WTC11 (cell line): ENCODE data around the gene KRT80. TPM values are rescaled to one million over a fixed set of nuclear protein-coding genes. Genes with fewer than 3 reads are reported as not detected.

Source experiments
- ATAC-seq: fragments of 200-7000 bp; cut with Tn5 transposase; 2 replicates; pipeline ENCODE4 v1.10.0; 2021; ENCODE audit warnings: mild to moderate bottlenecking, moderate library complexity
- CTCF ChIA-PET: fragments of 300-600 bp; sonication (Branson Sonifier 250); formaldehyde crosslinking; loops from one replicate; lab custom pipeline; 2021; ENCODE audit warnings: antibody characterized with exemption; lab: Charles Lee
- POLR2A ChIA-PET: fragments of 350-600 bp; sonication (Branson Sonifier 250); formaldehyde crosslinking; loops from one replicate; lab custom pipeline; 2021; ENCODE audit warnings: antibody characterized with exemption; lab: Charles Lee
- DNase-seq: peaks from one replicate; pipeline ENCODE4 v3.0.0; 2021; ENCODE audit warnings: low spot score
- H3K27ac Mint-ChIP-seq: 2 replicates; pipeline ENCODE4 v1.8.0; 2021; ENCODE audit warnings: mixed read lengths
- H3K27me3 Mint-ChIP-seq: 2 replicates; pipeline ENCODE4 v1.8.0; 2021; ENCODE audit warnings: low read depth, mild to moderate bottlenecking, moderate library complexity, mixed read lengths
- H3K36me3 Mint-ChIP-seq: 2 replicates; pipeline ENCODE4 v1.8.0; 2021; ENCODE audit warnings: mixed read lengths
- H3K4me1 Mint-ChIP-seq: 2 replicates; pipeline ENCODE4 v1.8.0; 2022; ENCODE audit warnings: mixed read lengths
- H3K4me3 Mint-ChIP-seq: 2 replicates; pipeline ENCODE4 v1.8.0; 2021; ENCODE audit warnings: mild to moderate bottlenecking, moderate library complexity, mixed read lengths
- H3K9me3 Mint-ChIP-seq: 2 replicates; pipeline ENCODE4 v1.8.0; 2021; ENCODE audit warnings: mixed read lengths
- ATF3 ChIP-seq: sonication (generic); formaldehyde crosslinking; conservative IDR thresholded peaks from 2 replicates; pipeline ENCODE4 v1.8.1; 2022; ENCODE audit warnings: mild to moderate bottlenecking, missing genetic modification reagents
- CREM ChIP-seq: sonication (generic); formaldehyde crosslinking; IDR thresholded peaks from 2 replicates; pipeline ENCODE4 v1.8.1; 2022; ENCODE audit warnings: mild to moderate bottlenecking, missing genetic modification reagents, moderate library complexity
- EMX1 ChIP-seq: fragments of 250-450 bp; sonication (Bioruptor Pico); IDR thresholded peaks from 2 replicates; pipeline ENCODE4 v1.8.0; 2021; ENCODE audit warnings: mild to moderate bottlenecking
- ESRRA ChIP-seq: sonication (generic); formaldehyde crosslinking; IDR thresholded peaks from 2 replicates; pipeline ENCODE4 v1.8.1; 2022; ENCODE audit warnings: mild to moderate bottlenecking, missing genetic modification reagents, borderline replicate concordance
- ETV6 ChIP-seq: sonication (generic); formaldehyde crosslinking; IDR thresholded peaks from 2 replicates; pipeline ENCODE4 v1.8.1; 2022; ENCODE audit warnings: mild to moderate bottlenecking, missing genetic modification reagents
- FOXK1 ChIP-seq: sonication (generic); formaldehyde crosslinking; IDR thresholded peaks from 2 replicates; pipeline ENCODE4 v1.8.0; 2022; ENCODE audit warnings: mild to moderate bottlenecking, moderate library complexity, missing genetic modification reagents
- GRHL2 ChIP-seq: fragments of 250-450 bp; sonication (Bioruptor Pico); IDR thresholded peaks from 2 replicates; pipeline ENCODE4 v1.8.0; 2022; ENCODE audit warnings: mild to moderate bottlenecking, moderate library complexity; ENCODE audit not compliant: insufficient replicate concordance, severe bottlenecking
- HMGA2 ChIP-seq: fragments of 250-450 bp; sonication (Bioruptor Pico); IDR thresholded peaks from 2 replicates; pipeline ENCODE4 v1.4.0; 2021; ENCODE audit warnings: mild to moderate bottlenecking, moderate library complexity
- IRF1 ChIP-seq: sonication (generic); formaldehyde crosslinking; IDR thresholded peaks from 2 replicates; pipeline ENCODE4 v1.8.0; 2023; ENCODE audit warnings: missing genetic modification reagents
- JUN ChIP-seq: sonication (generic); formaldehyde crosslinking; IDR thresholded peaks from 2 replicates; pipeline ENCODE4 v1.8.0; 2023; ENCODE audit warnings: mild to moderate bottlenecking, missing genetic modification reagents
- OVOL2 ChIP-seq: fragments of 250-450 bp; sonication (Bioruptor Pico); IDR thresholded peaks from 2 replicates; pipeline ENCODE4 v1.9.0; 2021; ENCODE audit warnings: mild to moderate bottlenecking, borderline replicate concordance
- PRRX2 ChIP-seq: fragments of 250-450 bp; sonication (Bioruptor Pico); IDR thresholded peaks from 2 replicates; pipeline ENCODE4 v1.8.0; 2021; ENCODE audit warnings: mild to moderate bottlenecking
- SOX15 ChIP-seq: fragments of 250-450 bp; sonication (Bioruptor Pico); IDR thresholded peaks from 2 replicates; pipeline ENCODE4 v1.9.0; 2021; ENCODE audit warnings: mild to moderate bottlenecking
- SP1 ChIP-seq: sonication (generic); formaldehyde crosslinking; conservative IDR thresholded peaks from 2 replicates; pipeline ENCODE4 v1.8.1; 2022; ENCODE audit warnings: missing genetic modification reagents
- TCF7 ChIP-seq: sonication (generic); formaldehyde crosslinking; IDR thresholded peaks from 2 replicates; pipeline ENCODE4 v1.8.0; 2022; ENCODE audit warnings: mild to moderate bottlenecking, low read depth, missing genetic modification reagents, moderate library complexity
- ZNF232 ChIP-seq: sonication (generic); formaldehyde crosslinking; IDR thresholded peaks from 2 replicates; pipeline ENCODE4 v1.8.0; 2022; ENCODE audit warnings: mild to moderate bottlenecking, missing genetic modification reagents
- total RNA-seq: library from RNA; stranded (reverse); gene quantifications from 3 replicates; pipeline ENCODE4 v1.2.3, GENCODE V29; 2021
- TF ChIP-seq, protein P1 (sequence below): sonication (generic); formaldehyde crosslinking; IDR thresholded peaks from 2 replicates; pipeline ENCODE4 v1.8.1; 2023; ENCODE audit warnings: mild to moderate bottlenecking, moderate library complexity, missing genetic modification reagents
- TF ChIP-seq, protein P2 (sequence below): sonication (generic); formaldehyde crosslinking; IDR thresholded peaks from 2 replicates; pipeline ENCODE4 v1.8.1; 2023; ENCODE audit warnings: mild to moderate bottlenecking, missing genetic modification reagents, moderate library complexity
- TF ChIP-seq, protein P3 (sequence below): sonication (generic); formaldehyde crosslinking; IDR thresholded peaks from 2 replicates; pipeline ENCODE4 v1.8.1; 2022; ENCODE audit warnings: mild to moderate bottlenecking, missing genetic modification reagents, moderate library complexity, borderline replicate concordance
- TF ChIP-seq, protein P4 (sequence below): sonication (generic); formaldehyde crosslinking; IDR thresholded peaks from 2 replicates; pipeline ENCODE4 v1.8.0; 2022; ENCODE audit warnings: mild to moderate bottlenecking, missing genetic modification reagents
- TF ChIP-seq, protein P5 (sequence below): sonication (generic); formaldehyde crosslinking; IDR thresholded peaks from 2 replicates; pipeline ENCODE4 v1.8.0; 2022; ENCODE audit warnings: missing genetic modification reagents

Gene KRT80
- total RNA-seq, 1 experiment from 2014 or later, result 0.11 TPM

DNA sequence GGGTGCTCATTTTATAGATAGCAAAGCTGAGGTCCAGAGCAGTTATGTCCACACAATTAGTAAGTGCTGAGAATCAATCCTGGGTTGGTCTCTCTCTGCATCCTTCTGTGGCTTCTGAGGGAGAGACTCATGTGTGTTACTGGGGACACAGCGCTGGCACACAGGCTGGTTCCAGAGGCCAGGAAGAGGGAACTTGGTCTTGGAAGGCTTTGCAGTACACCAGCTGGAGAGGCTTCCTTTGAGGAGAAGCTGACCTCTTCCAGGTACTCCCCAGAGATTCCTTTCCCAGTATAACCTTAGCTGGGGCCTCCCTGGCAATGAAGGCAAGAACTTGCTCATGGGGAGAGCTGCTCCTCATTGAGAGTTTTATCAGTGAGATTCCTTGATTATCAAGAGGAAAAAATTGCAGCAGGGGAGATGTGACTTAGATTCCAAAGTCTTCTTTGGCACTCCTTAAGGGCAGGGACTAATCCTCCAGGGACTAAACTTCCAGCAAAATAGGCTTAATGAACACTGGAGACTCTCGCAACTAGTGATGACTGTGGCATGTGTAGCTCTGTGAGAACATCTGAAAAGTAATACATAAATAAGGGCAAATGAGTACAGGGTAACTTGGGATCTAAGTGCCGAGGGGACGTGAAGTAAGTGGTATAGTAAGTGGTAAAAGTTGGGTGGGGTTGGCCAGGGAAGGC lies 13.9 kb upstream of the KRT80 start (continued):
- TF ChIP-seq, protein P1, sequence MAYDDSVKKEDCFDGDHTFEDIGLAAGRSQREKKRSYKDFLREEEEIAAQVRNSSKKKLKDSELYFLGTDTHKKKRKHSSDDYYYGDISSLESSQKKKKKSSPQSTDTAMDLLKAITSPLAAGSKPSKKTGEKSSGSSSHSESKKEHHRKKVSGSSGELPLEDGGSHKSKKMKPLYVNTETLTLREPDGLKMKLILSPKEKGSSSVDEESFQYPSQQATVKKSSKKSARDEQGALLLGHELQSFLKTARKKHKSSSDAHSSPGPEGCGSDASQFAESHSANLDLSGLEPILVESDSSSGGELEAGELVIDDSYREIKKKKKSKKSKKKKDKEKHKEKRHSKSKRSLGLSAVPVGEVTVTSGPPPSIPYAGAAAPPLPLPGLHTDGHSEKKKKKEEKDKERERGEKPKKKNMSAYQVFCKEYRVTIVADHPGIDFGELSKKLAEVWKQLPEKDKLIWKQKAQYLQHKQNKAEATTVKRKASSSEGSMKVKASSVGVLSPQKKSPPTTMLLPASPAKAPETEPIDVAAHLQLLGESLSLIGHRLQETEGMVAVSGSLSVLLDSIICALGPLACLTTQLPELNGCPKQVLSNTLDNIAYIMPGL, result no peak

DNA sequence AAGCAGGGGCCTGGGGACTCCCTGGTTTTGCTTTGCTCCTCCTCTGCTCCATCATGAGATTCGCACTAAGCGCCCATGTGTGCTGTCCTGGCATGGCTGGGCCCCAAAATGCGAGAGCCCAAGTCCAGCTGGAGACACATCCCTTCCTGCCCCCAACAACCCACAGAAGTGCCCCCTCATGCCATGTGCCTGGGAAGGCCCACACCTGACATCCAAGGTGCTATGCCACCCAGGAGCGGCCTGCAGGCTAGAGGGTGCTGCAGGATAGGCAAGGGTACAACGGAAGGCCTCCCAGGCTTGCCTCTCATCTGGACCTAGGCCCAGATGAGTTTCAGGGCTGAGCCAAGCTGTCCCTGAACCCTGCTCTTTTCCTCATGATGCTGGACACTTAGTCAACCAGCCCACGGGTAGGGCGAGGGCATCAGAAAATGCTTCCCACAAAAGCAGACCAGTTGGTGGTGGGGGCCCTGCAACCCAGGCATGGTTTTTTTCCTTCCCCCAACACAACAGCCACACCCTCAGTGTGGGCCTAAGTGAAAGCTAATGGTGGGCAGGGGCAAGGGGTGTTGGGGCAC lies 13.2 kb upstream of the KRT80 start:
- H3K9me3 Mint-ChIP-seq, result no peaks in the 10 kb centered on the region
- peaks cover 33% of the 10 kb centered on the region for H3K4me1 Mint-ChIP-seq
- H3K27ac Mint-ChIP-seq, result no peak overlapping the region
- CTCF ChIA-PET, result interaction anchor here (1.2 to 1.4 kb wide), 2 partner anchors 74 to 111 kb away, joined by 3 to 4 read pairs; no protein-coding TSS in a partner anchor
- no peaks in the 10 kb centered on the region for H3K27me3 Mint-ChIP-seq
- ATAC-seq, result no peak
- TF ChIP-seq TCF7 (CRISPR knock-in tag) (no peak), FOXK1 (no peak), SOX15 (no peak), JUN (CRISPR knock-in tag) (no peak), ZNF232 (CRISPR knock-in tag) (no peak), GRHL2 (CRISPR knock-in tag) (no peak), PRRX2 (CRISPR knock-in tag) (no peak), ESRRA (CRISPR knock-in tag) (no peak), OVOL2 (CRISPR knock-in tag) (no peak), CREM (CRISPR knock-in tag) (no peak), HMGA2 (CRISPR knock-in tag) (no peak), ETV6 (CRISPR knock-in tag) (no peak), ATF3 (no peak), EMX1 (CRISPR knock-in tag) (no peak), IRF1 (CRISPR knock-in tag) (no peak), SP1 (CRISPR knock-in tag) (no peak)
- TF ChIP-seq, protein P2, sequence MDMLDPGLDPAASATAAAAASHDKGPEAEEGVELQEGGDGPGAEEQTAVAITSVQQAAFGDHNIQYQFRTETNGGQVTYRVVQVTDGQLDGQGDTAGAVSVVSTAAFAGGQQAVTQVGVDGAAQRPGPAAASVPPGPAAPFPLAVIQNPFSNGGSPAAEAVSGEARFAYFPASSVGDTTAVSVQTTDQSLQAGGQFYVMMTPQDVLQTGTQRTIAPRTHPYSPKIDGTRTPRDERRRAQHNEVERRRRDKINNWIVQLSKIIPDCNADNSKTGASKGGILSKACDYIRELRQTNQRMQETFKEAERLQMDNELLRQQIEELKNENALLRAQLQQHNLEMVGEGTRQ, result no peak
- TF ChIP-seq, protein P3, sequence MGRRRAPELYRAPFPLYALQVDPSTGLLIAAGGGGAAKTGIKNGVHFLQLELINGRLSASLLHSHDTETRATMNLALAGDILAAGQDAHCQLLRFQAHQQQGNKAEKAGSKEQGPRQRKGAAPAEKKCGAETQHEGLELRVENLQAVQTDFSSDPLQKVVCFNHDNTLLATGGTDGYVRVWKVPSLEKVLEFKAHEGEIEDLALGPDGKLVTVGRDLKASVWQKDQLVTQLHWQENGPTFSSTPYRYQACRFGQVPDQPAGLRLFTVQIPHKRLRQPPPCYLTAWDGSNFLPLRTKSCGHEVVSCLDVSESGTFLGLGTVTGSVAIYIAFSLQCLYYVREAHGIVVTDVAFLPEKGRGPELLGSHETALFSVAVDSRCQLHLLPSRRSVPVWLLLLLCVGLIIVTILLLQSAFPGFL (CRISPR knock-in tag), result no peak
- TF ChIP-seq, protein P4, sequence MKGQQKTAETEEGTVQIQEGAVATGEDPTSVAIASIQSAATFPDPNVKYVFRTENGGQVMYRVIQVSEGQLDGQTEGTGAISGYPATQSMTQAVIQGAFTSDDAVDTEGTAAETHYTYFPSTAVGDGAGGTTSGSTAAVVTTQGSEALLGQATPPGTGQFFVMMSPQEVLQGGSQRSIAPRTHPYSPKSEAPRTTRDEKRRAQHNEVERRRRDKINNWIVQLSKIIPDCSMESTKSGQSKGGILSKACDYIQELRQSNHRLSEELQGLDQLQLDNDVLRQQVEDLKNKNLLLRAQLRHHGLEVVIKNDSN (CRISPR knock-in tag), result no peak
- TF ChIP-seq, protein P5, sequence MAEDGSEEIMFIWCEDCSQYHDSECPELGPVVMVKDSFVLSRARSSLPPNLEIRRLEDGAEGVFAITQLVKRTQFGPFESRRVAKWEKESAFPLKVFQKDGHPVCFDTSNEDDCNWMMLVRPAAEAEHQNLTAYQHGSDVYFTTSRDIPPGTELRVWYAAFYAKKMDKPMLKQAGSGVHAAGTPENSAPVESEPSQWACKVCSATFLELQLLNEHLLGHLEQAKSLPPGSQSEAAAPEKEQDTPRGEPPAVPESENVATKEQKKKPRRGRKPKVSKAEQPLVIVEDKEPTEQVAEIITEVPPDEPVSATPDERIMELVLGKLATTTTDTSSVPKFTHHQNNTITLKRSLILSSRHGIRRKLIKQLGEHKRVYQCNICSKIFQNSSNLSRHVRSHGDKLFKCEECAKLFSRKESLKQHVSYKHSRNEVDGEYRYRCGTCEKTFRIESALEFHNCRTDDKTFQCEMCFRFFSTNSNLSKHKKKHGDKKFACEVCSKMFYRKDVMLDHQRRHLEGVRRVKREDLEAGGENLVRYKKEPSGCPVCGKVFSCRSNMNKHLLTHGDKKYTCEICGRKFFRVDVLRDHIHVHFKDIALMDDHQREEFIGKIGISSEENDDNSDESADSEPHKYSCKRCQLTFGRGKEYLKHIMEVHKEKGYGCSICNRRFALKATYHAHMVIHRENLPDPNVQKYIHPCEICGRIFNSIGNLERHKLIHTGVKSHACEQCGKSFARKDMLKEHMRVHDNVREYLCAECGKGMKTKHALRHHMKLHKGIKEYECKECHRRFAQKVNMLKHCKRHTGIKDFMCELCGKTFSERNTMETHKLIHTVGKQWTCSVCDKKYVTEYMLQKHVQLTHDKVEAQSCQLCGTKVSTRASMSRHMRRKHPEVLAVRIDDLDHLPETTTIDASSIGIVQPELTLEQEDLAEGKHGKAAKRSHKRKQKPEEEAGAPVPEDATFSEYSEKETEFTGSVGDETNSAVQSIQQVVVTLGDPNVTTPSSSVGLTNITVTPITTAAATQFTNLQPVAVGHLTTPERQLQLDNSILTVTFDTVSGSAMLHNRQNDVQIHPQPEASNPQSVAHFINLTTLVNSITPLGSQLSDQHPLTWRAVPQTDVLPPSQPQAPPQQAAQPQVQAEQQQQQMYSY (CRISPR knock-in tag), result no peak
- TF ChIP-seq, all 79 proteins: peak for 0
- POLR2A ChIA-PET, result no interaction called here
- H3K4me3 Mint-ChIP-seq, result no peak overlapping the region
- no peak for DNase-seq
- H3K36me3 Mint-ChIP-seq, result no peaks in the 10 kb centered on the region
